Calu3 (cell line): ENCODE data around the gene SH3RF3. TPM values are rescaled to one million over a fixed set of nuclear protein-coding genes. Genes with fewer than 3 reads are reported as not detected.

Experiments
- BruUV-seq: library from RNA; stranded (reverse); fragments of 400-500 nt; replicated peaks from 2 replicates; lab custom pipeline; 2021; lab: Mats Ljungman, UMichigan
- CTCF ChIA-PET: fragments of 300-600 bp; sonication (Branson Sonifier 250); formaldehyde crosslinking; loops from one replicate; lab custom pipeline; 2022; ENCODE audit warnings: antibody characterized with exemption; lab: Charles Lee
- DNase-seq: peaks from one replicate; pipeline ENCODE4 v3.0.0; 2022
- H3K27ac Mint-ChIP-seq: one replicate; pipeline ENCODE4 v1.8.0; 2022; ENCODE audit warnings: mixed read lengths; ENCODE audit not compliant: unreplicated experiment
- H3K27me3 Mint-ChIP-seq: one replicate; pipeline ENCODE4 v1.8.0; 2022; ENCODE audit warnings: mixed read lengths; ENCODE audit not compliant: unreplicated experiment
- H3K36me3 Mint-ChIP-seq: one replicate; pipeline ENCODE4 v1.8.0; 2022; ENCODE audit warnings: mild to moderate bottlenecking, moderate library complexity, mixed read lengths; ENCODE audit not compliant: insufficient read depth, unreplicated experiment
- H3K4me1 Mint-ChIP-seq: one replicate; pipeline ENCODE4 v1.8.0; 2022; ENCODE audit warnings: mild to moderate bottlenecking, low read depth, mixed read lengths; ENCODE audit not compliant: unreplicated experiment
- H3K4me3 Mint-ChIP-seq: one replicate; pipeline ENCODE4 v1.8.0; 2022; ENCODE audit warnings: mild to moderate bottlenecking, low read depth, moderate library complexity, mixed read lengths; ENCODE audit not compliant: unreplicated experiment
- H3K9me3 Mint-ChIP-seq: one replicate; pipeline ENCODE4 v1.8.0; 2022; ENCODE audit warnings: low read depth, mixed read lengths; ENCODE audit not compliant: unreplicated experiment
- CTCF ChIP-seq: fragments of 200-600 bp; IDR thresholded peaks from one replicate; pipeline ENCODE4 v1.8.0; 2022; ENCODE audit warnings: antibody characterized with exemption; ENCODE audit not compliant: unreplicated experiment
- intact Hi-C: fragments of 100-400 bp; cut with micrococcal nuclease; formaldehyde crosslinking; loops from one replicate; pipeline ENCODE4 v1.10.0; 2022; ENCODE audit not compliant: unreplicated experiment
- total RNA-seq: library from RNA; stranded (reverse); gene quantifications from 2 replicates; pipeline ENCODE4 v1.2.3, GENCODE V29; 2022

Gene SH3RF3
- total RNA-seq, 1 experiment from 2014 or later: 0.17 TPM

- intact Hi-C loops: no loop called here
- no peak for DNase-seq
- no peak for TF ChIP-seq CTCF
- H3K27me3 Mint-ChIP-seq: peaks cover 93% of the 10 kb centered on the region
- CTCF ChIA-PET: no interaction called here
- H3K36me3 Mint-ChIP-seq: no peaks in the 10 kb centered on the region
- H3K4me1 Mint-ChIP-seq: no peaks in the 10 kb centered on the region
- H3K27ac Mint-ChIP-seq: no peak overlapping the region
- H3K9me3 Mint-ChIP-seq: no peaks in the 10 kb centered on the region
- H3K4me3 Mint-ChIP-seq: no peak overlapping the region
- BruUV-seq: no TSS peak
Observed at GRCh38 chr2:109150559-109150958, 21.6 kb downstream of the SH3RF3 start.

- Mint-ChIP-seq H3K27me3 (peaks cover 93% of the 10 kb centered on the region), H3K4me1 (no peaks in the 10 kb centered on the region), H3K4me3 (no peak overlapping the region), H3K9me3 (no peaks in the 10 kb centered on the region), H3K36me3 (no peaks in the 10 kb centered on the region), H3K27ac (no peak overlapping the region)
- CTCF ChIA-PET: no interaction called here
- BruUV-seq: no TSS peak
- DNase-seq: no peak
- intact Hi-C loops: no loop called here
- no peak for TF ChIP-seq CTCF
Observed at GRCh38 chr2:109151519-109151918, 22.5 kb downstream of the SH3RF3 start.

- no TSS peak for BruUV-seq
- TF ChIP-seq CTCF: no peak
- intact Hi-C loops: no loop called here
- Mint-ChIP-seq H3K4me1 (no peaks in the 10 kb centered on the region), H3K4me3 (no peak overlapping the region), H3K27ac (no peak overlapping the region), H3K9me3 (no peaks in the 10 kb centered on the region), H3K27me3 (peaks cover 93% of the 10 kb centered on the region), H3K36me3 (no peaks in the 10 kb centered on the region)
- DNase-seq: no peak
- CTCF ChIA-PET: no interaction called here
Observed at GRCh38 chr2:109153005-109153784, 24.2 kb downstream of the SH3RF3 start.

GRCh38 chr2:109153807-109154206, 24.8 kb downstream of the SH3RF3 start:
- Mint-ChIP-seq H3K27ac (no peak overlapping the region), H3K4me1 (no peaks in the 10 kb centered on the region), H3K27me3 (peaks cover 93% of the 10 kb centered on the region), H3K4me3 (no peak overlapping the region), H3K9me3 (no peaks in the 10 kb centered on the region), H3K36me3 (no peaks in the 10 kb centered on the region)
- BruUV-seq: no TSS peak
- intact Hi-C loops: no loop called here
- TF ChIP-seq CTCF: no peak
- CTCF ChIA-PET: no interaction called here
- no peak for DNase-seq
